SKM-1 (cell line): ENCODE measurements around the gene SHE.

ENCODE experiments used
- DNase-seq: peaks from one replicate; lab custom pipeline; 2025; ENCODE audit not compliant: unreplicated experiment; lab: John Stamatoyannopoulos, UW

Gene SHE

GRCh38 chr1:154481053-154481452 lies 21.2 kb downstream of the SHE start:
- DNase-seq, result no peak

- peak; percentile 79 for DNase-seq
Measured at GRCh38 chr1:154479764-154480421, 22.3 kb downstream of the SHE start.

- DNase-seq, result peak; percentile 83
Measured at GRCh38 chr1:154478639-154479038, 23.6 kb downstream of the SHE start.

- no peak for DNase-seq
Measured at GRCh38 chr1:154478013-154478412, 24.2 kb downstream of the SHE start.

- no peak for DNase-seq
Measured at GRCh38 chr1:154476791-154477190, 25.4 kb downstream of the SHE start.

GRCh38 chr1:154474802-154475201 lies 27.4 kb downstream of the SHE start:
- peak; percentile 39 for DNase-seq

- DNase-seq, result no peak
Measured at GRCh38 chr1:154471304-154471703, 30.9 kb downstream of the SHE start.

- DNase-seq, result no peak
Measured at GRCh38 chr1:154469844-154470560, 32.2 kb downstream of the SHE start.

- no peak for DNase-seq
Measured at GRCh38 chr1:154468535-154469250, 33.5 kb downstream of the SHE start.

- DNase-seq, result no peak
Measured at GRCh38 chr1:154467434-154468102, 34.6 kb downstream of the SHE start.

GRCh38 chr1:154466921-154467417 lies 35.2 kb downstream of the SHE start:
- DNase-seq, result no peak

- DNase-seq, result no peak
Measured at GRCh38 chr1:154466206-154466605, 36.0 kb downstream of the SHE start.

- no peak for DNase-seq
Measured at GRCh38 chr1:154465621-154466195, 36.5 kb downstream of the SHE start.

GRCh38 chr1:154463512-154463990 lies 38.7 kb downstream of the SHE start:
- no peak for DNase-seq

- DNase-seq, result no peak
Measured at GRCh38 chr1:154460695-154461260, 41.4 kb downstream of the SHE start.

- no peak for DNase-seq
Measured at GRCh38 chr1:154459080-154459479, 43.1 kb downstream of the SHE start.

- peak; percentile 99 for DNase-seq
Measured at GRCh38 chr1:154456631-154457030, 45.6 kb downstream of the SHE start.

- DNase-seq, result no peak
Measured at GRCh38 chr1:154454386-154455120, 47.7 kb downstream of the SHE start.

GRCh38 chr1:154453574-154454352 lies 48.4 kb downstream of the SHE start:
- peak; percentile 76 for DNase-seq
